Testis (tissue), 3 donors: ENCODE results near the gene U2AF2. TPM values are rescaled to one million over a fixed set of nuclear protein-coding genes. Genes with fewer than 3 reads are reported as not detected.

Source experiments
- DNase-seq: peaks from one replicate; pipeline ENCODE4 v3.0.0-alpha.2; 2019
- H3K27ac ChIP-seq, 2 donors: fragments of 200-600 bp; sonication (generic); one replicate each; pipeline ENCODE4 v1.5.1; 2019
- H3K27me3 ChIP-seq: fragments of 200-600 bp; sonication (generic); one replicate; pipeline ENCODE4 v1.5.1; 2019
- H3K36me3 ChIP-seq: fragments of 200-600 bp; sonication (generic); one replicate; pipeline ENCODE4 v1.5.1; 2017; ENCODE audit warnings: low read depth; ENCODE audit errors: missing control alignments
- H3K4me1 ChIP-seq: fragments of 200-600 bp; sonication (generic); one replicate; pipeline ENCODE4 v1.5.1; 2019
- H3K4me3 ChIP-seq, 2 donors: fragments of 200-600 bp; sonication (generic); one replicate each; pipeline ENCODE4 v1.5.1; 2017 to 2019
- H3K9me3 ChIP-seq: fragments of 200-600 bp; sonication (generic); one replicate; pipeline ENCODE4 v1.5.1; 2017
- CTCF ChIP-seq, 3 experiments: fragments of 450-650 bp in 2 of 3; fragments of 200-600 bp in 1 of 3; sonication (generic) in 1 of 3; IDR thresholded peaks; one replicate each; pipeline ENCODE4 v1.5.1; 2016 to 2019; ENCODE audit warnings: antibody characterized with exemption in 3 of 3, mild to moderate bottlenecking in 2 of 3, moderate library complexity in 1 of 3
- POLR2A ChIP-seq: fragments of 450-650 bp; IDR thresholded peaks from one replicate; pipeline ENCODE4 v1.6.1; 2017; ENCODE audit warnings: antibody characterized with exemption, mild to moderate bottlenecking, moderate library complexity
- WGBS, 2 donors: methylation state at CpG; one replicate each; pipeline ENCODE4 v1.1.5; 2018; 5-methylcytosine and 5-hydroxymethylcytosine counted together
- intact Hi-C: fragments of 100-400 bp; cut with DNase I; formaldehyde crosslinking; loops from one replicate; pipeline ENCODE4 v1.15.1; 2023; ENCODE audit warnings: low total_unique reads
- polyA plus RNA-seq: library from polyadenylated mRNA; stranded (reverse); fragments of 350-450 nt; fragmentation: Illumina TruSeq; extraction: RNeasy Lipid Tissue Mini Kit (QIAGEN cat#74804); gene quantifications from one replicate; pipeline ENCODE4 v1.2.3, GENCODE V29; 2014; ENCODE audit warnings: low read depth, low replicate concordance; ENCODE audit not compliant: insufficient read depth
- total RNA-seq, 2 donors: library from RNA; depleted of rRNA; stranded (reverse); fragments of >200 nt; gene quantifications; one replicate each; pipeline ENCODE4 v1.2.3, GENCODE V29; 2016

The U2AF2 gene
- total and polyA plus RNA-seq, 3 donors from 2014 or later: 163 to 281 (median 264) TPM

- 77 to 83% methylated on average over 4 of the region's 4 CpGs for WGBS, 2 donors
- intact Hi-C loops: no loop called here
- Histone ChIP-seq H3K27me3 (no peaks in the 10 kb centered on the region), H3K36me3 (no peaks in the 10 kb centered on the region), H3K4me3 (no peak overlapping the region), H3K9me3 (no peaks in the 10 kb centered on the region), H3K27ac (no peak overlapping the region), H3K4me1 (peaks cover 27% of the 10 kb centered on the region)
- TF ChIP-seq POLR2A (no peak), CTCF (IDR thresholded peaks at IDR 0.05) (no peak)
- DNase-seq: no peak
Measured at GRCh38 chr19:55636723-55637122, 18.1 kb upstream of the U2AF2 start.

GRCh38 chr19:55637534-55637933, 17.3 kb upstream of the U2AF2 start:
- 74 to 82% methylated on average over 11 of the region's 11 CpGs for WGBS, 2 donors
- Histone ChIP-seq H3K4me1 (peaks cover 33% of the 10 kb centered on the region), H3K27ac (no peak overlapping the region), H3K36me3 (no peaks in the 10 kb centered on the region), H3K9me3 (no peaks in the 10 kb centered on the region), H3K4me3 (no peak overlapping the region), H3K27me3 (no peaks in the 10 kb centered on the region)
- intact Hi-C loops: no loop called here
- no peak for DNase-seq
- TF ChIP-seq CTCF (IDR thresholded peaks at IDR 0.05): no peak
- TF ChIP-seq POLR2A: no peak

GRCh38 chr19:55638864-55639359, 15.9 kb upstream of the U2AF2 start:
- intact Hi-C loops: no loop called here
- no peak for DNase-seq
- H3K27me3 ChIP-seq: no peaks in the 10 kb centered on the region
- peaks cover 35% of the 10 kb centered on the region for H3K4me1 ChIP-seq
- H3K9me3 ChIP-seq: no peaks in the 10 kb centered on the region
- WGBS, 2 donors: 69 to 76% methylated on average over 6 of the region's 6 CpGs
- no peak overlapping the region for H3K4me3 ChIP-seq
- TF ChIP-seq CTCF (IDR thresholded peaks at IDR 0.05): no peak
- no peak for TF ChIP-seq POLR2A
- H3K27ac ChIP-seq: no peak overlapping the region
- H3K36me3 ChIP-seq: no peaks in the 10 kb centered on the region

GRCh38 chr19:55640043-55640576, 14.7 kb upstream of the U2AF2 start:
- Histone ChIP-seq H3K4me1 (peaks cover 42% of the 10 kb centered on the region), H3K27me3 (no peaks in the 10 kb centered on the region), H3K9me3 (no peaks in the 10 kb centered on the region), H3K27ac (peak overlapping the region; percentile 76 to 93), H3K36me3 (no peaks in the 10 kb centered on the region), H3K4me3 (peak overlapping the region; percentile 95 to 96)
- peak; percentile 61 for DNase-seq
- 2 to 4% methylated on average over 8 to 38 of the region's 38 CpGs for WGBS, 2 donors
- intact Hi-C loops: no loop called here
- no peak for TF ChIP-seq POLR2A
- peak; percentile 29 to 43 (median 29) for TF ChIP-seq CTCF (IDR thresholded peaks at IDR 0.05)
